RWPE1 (cell line): ENCODE results near the gene CDK11B.

ENCODE experiments used
- CTCF ChIA-PET: fragments of 350-600 bp; sonication (Branson Sonifier 250); formaldehyde crosslinking; extraction: SDS; loops from one replicate; lab custom pipeline; 2021; lab: Yijun Ruan, JAX
- POLR2A ChIA-PET: fragments of 400-600 bp; formaldehyde crosslinking; extraction: SDS; loops from one replicate; lab custom pipeline; 2020; ENCODE audit warnings: antibody characterized with exemption; ENCODE audit not compliant: low non-redundant PET; lab: Yijun Ruan, JAX
- DNase-seq: peaks from one replicate; pipeline ENCODE4 v3.0.0; 2012; ENCODE audit warnings: low spot score
- H3K27ac ChIP-seq: fragments of 450-650 bp; 2 replicates; pipeline ENCODE4 v1.5.1; 2017
- CTCF ChIP-seq: fragments of 450-650 bp; conservative IDR thresholded peaks from 2 replicates; pipeline ENCODE4 v1.5.1; 2017; ENCODE audit warnings: low read depth, mild to moderate bottlenecking

CDK11B gene

DNA sequence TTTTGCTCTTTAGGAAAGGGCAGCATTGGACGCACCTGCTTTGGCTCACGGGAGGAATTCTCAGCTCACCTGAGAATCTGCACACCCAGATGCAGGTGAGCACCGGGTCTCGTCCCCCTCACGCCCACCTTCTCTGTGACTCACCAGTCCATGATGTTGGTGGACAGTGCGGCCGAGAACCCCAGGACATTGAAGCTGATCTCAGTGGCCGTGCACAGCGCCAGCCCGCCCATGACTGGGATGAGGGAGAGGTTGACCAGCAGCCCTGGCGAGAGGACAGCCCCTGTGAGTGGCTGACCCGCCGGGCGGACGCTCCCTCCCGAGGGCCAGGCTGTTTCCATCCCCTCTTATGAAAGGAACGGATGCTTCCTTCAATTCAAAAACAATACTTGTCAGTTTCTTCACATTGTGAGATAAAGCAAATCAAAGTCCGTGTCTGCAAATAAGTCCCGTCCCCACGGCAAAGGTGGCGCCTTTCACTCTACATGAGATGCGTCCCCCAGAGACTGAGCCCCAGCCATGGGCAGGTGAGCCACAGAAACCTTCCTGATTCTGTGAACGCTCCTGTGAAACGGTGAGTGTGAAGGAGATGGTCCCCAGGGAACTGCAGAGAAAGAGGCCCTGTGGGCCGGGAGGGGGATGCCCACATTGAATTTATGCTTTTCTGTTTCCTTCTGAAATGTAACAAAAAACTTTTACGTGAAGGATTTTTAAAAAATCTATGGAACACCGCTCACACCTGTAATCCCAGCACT is 12.7 kb upstream of the CDK11B start:
- no peak for DNase-seq
- CTCF ChIA-PET: no interaction called here
- POLR2A ChIA-PET: no interaction called here
- TF ChIP-seq CTCF: no peak
- H3K27ac ChIP-seq: peak overlapping the region; percentile 27; the same call in 1 of the 2 replicates

GRCh38 chr1:1670866-1671265 is 12.1 kb upstream of the CDK11B start:
- no peak for DNase-seq
- ChIA-PET CTCF (no interaction called here), POLR2A (no interaction called here)
- H3K27ac ChIP-seq: peak overlapping the region; percentile 27; the same call in 1 of the 2 replicates
- TF ChIP-seq CTCF: no peak

DNA sequence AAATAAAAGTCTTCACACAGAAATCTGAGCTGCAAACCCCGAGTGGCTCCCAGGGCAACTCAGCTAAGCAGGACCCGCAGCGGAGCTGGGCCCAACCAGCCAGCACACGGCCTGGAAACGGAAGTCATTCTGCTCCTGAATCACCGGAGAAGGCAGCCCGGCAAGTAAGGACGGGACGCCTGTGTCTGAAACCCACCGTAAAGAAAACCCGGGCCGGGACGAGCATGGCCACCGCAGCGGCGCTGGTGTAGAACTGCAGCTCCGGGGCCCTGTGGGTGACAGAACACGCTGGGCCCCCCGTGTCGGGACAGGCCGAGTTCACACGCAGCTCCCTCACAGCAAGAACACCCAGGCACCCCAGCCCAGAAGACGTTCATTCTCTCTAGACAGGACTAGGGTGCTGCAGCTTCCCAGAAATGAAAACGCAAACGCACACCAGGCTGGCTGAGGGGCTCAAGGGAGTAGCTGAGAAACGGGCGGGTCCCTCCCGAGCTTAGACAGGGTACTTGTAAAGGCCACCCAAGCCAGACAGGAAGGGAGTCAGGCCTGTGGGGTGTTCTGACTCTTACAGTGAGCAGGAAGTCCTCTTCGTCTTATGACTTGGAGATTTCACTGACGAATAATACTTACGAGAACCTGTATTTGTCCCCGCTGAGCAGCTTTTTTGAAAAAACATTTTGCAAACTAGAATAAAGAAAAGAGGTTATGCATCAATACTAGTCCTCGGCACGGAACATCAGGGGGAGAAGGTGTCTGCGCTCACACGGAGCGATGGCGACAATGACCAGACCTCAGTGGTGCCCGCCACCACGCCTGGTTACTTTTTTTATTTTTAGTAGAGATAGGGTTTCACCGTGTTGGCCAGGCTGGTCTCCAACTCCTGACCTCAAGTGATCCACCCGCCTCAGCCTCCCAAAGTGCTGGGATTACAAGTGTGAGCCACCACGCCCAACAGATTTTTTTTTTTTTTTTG is 10.9 kb upstream of the CDK11B start:
- H3K27ac ChIP-seq: peak overlapping the region; percentile 25
- CTCF ChIA-PET: interaction anchor here (0.7 kb wide), 2 partner anchors 105 to 115 kb away, joined by 3 to 4 read pairs; no protein-coding TSS in a partner anchor
- no peak for TF ChIP-seq CTCF
- DNase-seq: no peak
- POLR2A ChIA-PET: no interaction called here

- ChIA-PET POLR2A (no interaction called here), CTCF (no interaction called here)
- no peak for DNase-seq
- no peak for TF ChIP-seq CTCF
- H3K27ac ChIP-seq: no peak overlapping the region
Observed at GRCh38 chr1:1666526-1666925, 7.7 kb upstream of the CDK11B start.

DNA sequence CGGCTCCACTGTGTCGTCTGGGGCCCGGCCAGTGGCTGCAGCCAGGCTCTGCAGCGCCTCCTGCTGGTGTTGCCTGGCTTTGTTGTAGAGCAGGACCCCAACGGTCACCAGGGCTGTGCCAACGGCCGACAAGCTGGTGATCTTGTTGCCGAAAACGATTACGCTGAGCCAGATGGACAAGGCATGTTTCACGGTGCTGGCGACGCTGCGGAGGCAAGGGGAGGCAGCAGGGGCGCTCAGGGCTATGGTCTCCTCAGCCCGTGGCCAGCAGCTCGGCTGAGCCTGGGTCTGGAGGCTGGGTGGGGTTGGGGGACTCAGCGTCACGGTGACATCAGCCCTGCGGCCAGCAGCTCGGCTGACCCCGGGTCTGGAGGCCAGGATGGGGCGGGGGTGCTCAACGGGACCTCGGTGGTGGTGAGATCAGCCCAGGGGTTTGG is 7.0 kb upstream of the CDK11B start:
- no peak overlapping the region for H3K27ac ChIP-seq
- no peak for DNase-seq
- ChIA-PET CTCF (interaction anchor here (0.6 to 1.8 kb wide), 4 partner anchors 13 to 500 kb away, joined by 4 to 9 read pairs (median 6); no protein-coding TSS in a partner anchor), POLR2A (no interaction called here)
- TF ChIP-seq CTCF: peak; percentile 48
